Esophagus (tissue), 2 donors: ENCODE results near the gene PPP1R14D. TPM values are rescaled to one million over a fixed set of nuclear protein-coding genes. Genes with fewer than 3 reads are reported as not detected.
"Not testable (repeated sequence)": the region's sequence is repeated elsewhere in the genome, so short reads cannot be mapped to it uniquely, and the experiment has no call there.

Experiments used
- H3K27ac ChIP-seq, 2 donors: one replicate each; pipeline ENCODE4 v1.5.1; 2013; ENCODE audit warnings: low read depth in 2 of 2, mild to moderate bottlenecking in 2 of 2, inconsistent platforms in 1 of 2, low read length in 1 of 2, moderate library complexity in 1 of 2
- H3K27me3 ChIP-seq, 2 donors: one replicate each; pipeline ENCODE4 v1.6.1; 2013; ENCODE audit warnings: low read length in 2 of 2, control low read depth in 1 of 2, mild to moderate bottlenecking in 1 of 2; ENCODE audit not compliant: insufficient read depth in 2 of 2, control insufficient read depth in 1 of 2
- H3K36me3 ChIP-seq, 2 donors: one replicate each; pipeline ENCODE4 v1.6.1; 2013; ENCODE audit warnings: low read length in 1 of 2; ENCODE audit not compliant: control insufficient read depth in 2 of 2, insufficient read depth in 2 of 2
- H3K4me1 ChIP-seq, 2 donors: one replicate each; pipeline ENCODE4 v1.6.1; 2013; ENCODE audit warnings: low read length in 1 of 2; ENCODE audit not compliant: control insufficient read depth in 2 of 2, insufficient read depth in 2 of 2
- H3K4me3 ChIP-seq, 2 donors: one replicate each; pipeline ENCODE4 v1.5.1; 2013; ENCODE audit warnings: low read length in 2 of 2, mild to moderate bottlenecking in 2 of 2, low read depth in 1 of 2, moderate library complexity in 1 of 2
- H3K9me3 ChIP-seq, 2 donors: one replicate each; pipeline ENCODE4 v1.6.1; 2013; ENCODE audit warnings: mild to moderate bottlenecking in 2 of 2, low read depth in 1 of 2, low read length in 1 of 2, moderate library complexity in 1 of 2; ENCODE audit not compliant: control insufficient read depth in 2 of 2, insufficient read depth in 1 of 2
- WGBS, 2 donors: extraction: QIAGEN DNeasy Blood & Tissue Kit; methylation state at CpG; one replicate each; pipeline ENCODE4 v1.1.7; 2013; 5-methylcytosine and 5-hydroxymethylcytosine counted together
- polyA plus RNA-seq, 2 donors: library from polyadenylated mRNA; stranded (reverse); fragments of 200-250 nt; gene quantifications; one replicate each; pipeline ENCODE4 v1.2.3, GENCODE V29; 2013
- donor health status: healthy with polysubstance abuse.
- donor health status: Bipolar disorder and iron deficiency.

The PPP1R14D gene
- polyA plus RNA-seq, 2 donors, result 0.21 to 0.37 TPM

DNA sequence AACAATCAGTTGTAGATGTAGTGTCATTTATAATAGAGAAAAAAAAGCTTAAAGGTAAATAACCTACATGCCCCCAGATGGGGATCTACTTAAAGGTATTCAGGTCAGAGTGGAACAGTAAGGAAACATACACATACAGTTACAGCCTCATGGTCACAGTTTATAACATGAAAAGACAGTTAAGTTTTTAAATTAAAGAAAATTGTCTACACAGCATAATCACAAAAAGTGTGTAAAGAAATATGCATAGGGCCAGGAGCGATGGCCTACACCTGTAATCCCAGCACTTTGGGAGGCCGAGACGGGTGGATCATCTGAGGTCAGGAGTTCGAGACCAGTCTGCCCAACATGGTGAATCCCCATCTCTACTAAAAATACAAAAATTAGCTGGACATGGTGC lies 38.7 kb upstream of the PPP1R14D start:
- Histone ChIP-seq H3K4me3 (no peak overlapping the region), H3K4me1 (peaks cover 2 to 17% of the 10 kb centered on the region in 2 donors), H3K27ac (peak overlapping the region; percentile 2 to 36), H3K36me3 (no peaks in the 10 kb centered on the region), H3K9me3 (no peaks in the 10 kb centered on the region), H3K27me3 (no peaks in the 10 kb centered on the region)
- WGBS, 2 donors, result 92 to 96% methylated on average over 4 of the region's 4 CpGs

DNA sequence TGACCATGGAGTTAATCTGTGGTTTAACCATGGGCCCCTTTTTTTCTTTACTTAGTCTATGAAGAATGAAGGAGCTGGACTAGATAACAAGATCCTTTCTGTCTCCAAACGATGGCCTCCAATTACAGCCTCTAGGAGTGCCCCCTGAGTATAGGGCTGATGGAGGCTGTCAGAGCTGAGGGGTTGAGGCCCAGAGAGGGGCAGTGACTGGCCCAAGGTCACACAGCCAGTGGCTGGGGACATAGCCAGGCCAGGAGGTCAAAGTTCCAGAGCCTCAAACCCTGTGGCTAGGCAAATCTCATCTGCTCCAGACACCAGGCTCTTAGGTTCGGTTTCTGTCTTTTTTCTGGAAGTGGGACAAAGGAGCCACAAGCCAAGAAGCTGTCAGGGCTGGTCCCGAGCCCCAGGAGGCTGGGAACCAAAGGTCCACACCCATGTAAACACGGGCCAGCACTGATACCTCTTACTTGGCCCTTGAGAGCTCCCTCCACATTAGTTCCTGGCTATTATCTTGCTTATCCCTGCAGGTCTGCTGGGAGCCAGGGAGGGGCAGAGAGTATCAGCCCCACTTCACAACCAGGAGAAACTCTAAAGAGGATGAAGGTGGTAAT lies 35.3 kb upstream of the PPP1R14D start:
- H3K4me3 ChIP-seq, result no peak overlapping the region
- H3K36me3 ChIP-seq, result peaks cover 0 to 1% of the 10 kb centered on the region in 2 donors
- no peaks in the 10 kb centered on the region for H3K9me3 ChIP-seq
- no peaks in the 10 kb centered on the region for H3K27me3 ChIP-seq
- WGBS, 2 donors, result 35 to 41% methylated on average over 4 of the region's 4 CpGs
- peaks cover 2 to 23% of the 10 kb centered on the region in 2 donors for H3K4me1 ChIP-seq
- peak overlapping the region; percentile 89 to 96 for H3K27ac ChIP-seq

DNA sequence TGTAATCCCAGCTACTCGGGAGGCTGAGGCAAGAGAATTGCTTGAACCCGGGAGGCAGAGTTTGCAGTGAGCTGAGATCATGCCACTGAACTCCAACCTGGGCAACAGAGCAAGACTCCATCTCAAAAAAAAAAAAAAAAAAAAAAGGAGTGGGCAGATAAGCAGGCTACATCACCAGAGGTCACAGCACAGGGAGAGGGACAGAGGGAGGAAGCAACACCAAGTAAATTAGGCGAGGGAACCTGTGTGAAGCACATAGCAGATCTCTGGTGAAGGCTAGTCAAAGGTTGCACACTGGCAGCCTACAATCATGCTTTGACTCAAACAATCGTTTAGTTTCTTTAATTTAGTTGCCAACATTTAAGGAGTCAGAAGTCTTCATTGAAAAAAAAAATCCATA lies 32.6 kb upstream of the PPP1R14D start:
- not testable (repeated sequence) for H3K27me3 ChIP-seq, H3K9me3 ChIP-seq, H3K4me3 ChIP-seq, H3K36me3 ChIP-seq
- 67% methylated on average over 4 of the region's 4 CpGs for WGBS, 2 donors
- H3K27ac ChIP-seq, result peak overlapping the region; percentile 75 to 93
- H3K4me1 ChIP-seq, result peaks cover 2 to 26% of the 10 kb centered on the region in 2 donors

DNA sequence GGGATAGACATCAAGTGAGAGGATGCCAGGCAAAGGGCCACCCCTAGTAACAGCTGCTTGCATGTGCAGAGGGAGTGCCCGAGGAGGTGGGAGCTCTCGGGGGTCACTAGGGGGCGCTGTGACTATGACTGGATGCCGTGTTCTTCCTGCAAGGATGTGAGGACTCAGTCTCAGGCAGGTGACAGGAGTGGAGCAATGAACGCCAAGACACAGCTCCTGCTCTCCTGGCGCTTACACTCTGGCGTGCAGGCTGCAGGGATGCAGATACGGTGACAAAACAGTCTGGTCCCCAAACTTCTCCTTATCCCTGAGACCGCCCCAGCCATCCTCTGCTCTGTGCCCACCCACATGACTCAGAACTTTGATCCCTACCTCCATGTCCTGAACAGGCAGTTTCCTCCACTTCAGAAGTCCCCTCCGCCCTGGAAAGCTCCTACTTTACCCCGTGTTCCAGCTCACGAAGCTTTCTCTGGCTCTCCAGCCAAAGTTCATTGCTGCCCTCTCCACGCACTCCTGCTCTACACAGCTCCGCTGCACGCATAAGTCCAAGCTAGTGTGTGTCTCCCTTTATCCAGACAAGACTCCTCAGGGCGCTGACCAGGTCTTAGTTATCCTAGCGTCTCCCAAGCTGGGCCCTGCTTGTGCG lies 30.8 kb upstream of the PPP1R14D start:
- Histone ChIP-seq H3K27me3 (no peaks in the 10 kb centered on the region), H3K4me1 (peaks cover 0 to 17% of the 10 kb centered on the region in 2 donors), H3K27ac (peak overlapping the region; percentile 40 to 85), H3K36me3 (peaks cover 4 to 20% of the 10 kb centered on the region in 2 donors), H3K9me3 (no peaks in the 10 kb centered on the region), H3K4me3 (no peak overlapping the region)
- 45 to 50% methylated on average over 18 of the region's 18 CpGs for WGBS, 2 donors

DNA sequence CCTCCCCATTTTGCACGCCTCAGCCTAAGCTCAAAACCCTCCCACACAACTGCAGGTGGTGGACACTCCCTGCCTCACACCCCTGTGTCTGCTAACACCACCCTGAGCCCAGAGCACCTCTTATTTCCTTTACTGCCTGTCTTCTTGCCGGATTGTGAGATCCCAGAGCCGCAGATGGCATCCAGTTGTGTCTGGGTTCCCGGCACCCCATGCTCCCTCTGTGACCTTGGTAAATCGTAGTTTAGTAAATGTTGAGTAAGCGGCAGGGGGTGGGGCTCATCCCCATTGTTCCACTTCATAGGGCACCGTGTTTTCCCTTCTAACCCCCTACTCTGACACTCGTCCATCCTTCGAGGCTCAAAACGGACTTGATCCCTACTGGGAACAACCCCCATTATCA lies 30.2 kb upstream of the PPP1R14D start:
- Histone ChIP-seq H3K27ac (peak overlapping the region; percentile 40 to 85), H3K4me1 (peaks cover 0 to 13% of the 10 kb centered on the region in 2 donors), H3K4me3 (no peak overlapping the region), H3K27me3 (no peaks in the 10 kb centered on the region), H3K9me3 (no peaks in the 10 kb centered on the region), H3K36me3 (peaks cover 5 to 25% of the 10 kb centered on the region in 2 donors)
- WGBS, 2 donors, result 59 to 61% methylated on average over 10 of the region's 10 CpGs

DNA sequence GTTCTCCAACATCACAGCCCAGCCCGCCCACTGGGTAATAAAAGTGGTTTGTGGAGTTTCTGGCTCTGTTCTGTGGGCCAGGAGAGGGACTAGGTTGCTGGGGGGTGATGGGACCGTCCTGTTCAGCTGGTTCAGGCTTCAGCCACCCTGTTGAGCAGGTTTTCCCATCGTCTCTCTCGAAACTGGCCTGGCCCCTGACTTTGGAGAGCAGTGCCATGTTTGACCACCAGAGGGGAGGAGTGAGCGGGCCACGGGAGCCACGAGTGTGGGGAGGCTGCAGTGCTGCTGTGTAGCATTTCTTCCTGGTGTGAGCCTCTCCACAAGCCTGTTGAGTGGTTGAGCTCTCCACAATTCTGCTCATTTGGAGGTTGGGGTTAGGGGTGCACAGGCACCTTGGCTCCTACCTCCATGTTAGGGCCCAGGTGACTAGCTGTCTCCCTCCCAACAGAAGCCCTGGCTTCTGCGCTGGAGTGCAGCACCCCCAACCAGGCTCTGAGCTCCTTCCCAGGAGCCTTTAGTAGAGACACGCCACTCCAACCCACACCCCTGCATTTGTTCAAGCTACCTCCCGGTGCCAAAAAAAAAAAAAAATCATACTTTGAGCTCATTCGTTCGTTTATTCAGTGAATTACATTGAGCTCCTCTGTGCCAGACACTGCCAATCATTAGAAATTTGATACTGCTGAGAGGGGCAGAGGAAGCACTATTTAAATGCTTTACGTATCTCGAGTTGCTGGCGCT lies 29.3 kb upstream of the PPP1R14D start:
- Histone ChIP-seq H3K9me3 (no peaks in the 10 kb centered on the region), H3K27ac (peak overlapping the region; percentile 93 to 96), H3K4me3 (no peak overlapping the region), H3K4me1 (peaks cover 0 to 9% of the 10 kb centered on the region in 2 donors), H3K27me3 (no peaks in the 10 kb centered on the region), H3K36me3 (peaks cover 7 to 34% of the 10 kb centered on the region in 2 donors)
- 25 to 28% methylated on average over 15 of the region's 15 CpGs for WGBS, 2 donors

DNA sequence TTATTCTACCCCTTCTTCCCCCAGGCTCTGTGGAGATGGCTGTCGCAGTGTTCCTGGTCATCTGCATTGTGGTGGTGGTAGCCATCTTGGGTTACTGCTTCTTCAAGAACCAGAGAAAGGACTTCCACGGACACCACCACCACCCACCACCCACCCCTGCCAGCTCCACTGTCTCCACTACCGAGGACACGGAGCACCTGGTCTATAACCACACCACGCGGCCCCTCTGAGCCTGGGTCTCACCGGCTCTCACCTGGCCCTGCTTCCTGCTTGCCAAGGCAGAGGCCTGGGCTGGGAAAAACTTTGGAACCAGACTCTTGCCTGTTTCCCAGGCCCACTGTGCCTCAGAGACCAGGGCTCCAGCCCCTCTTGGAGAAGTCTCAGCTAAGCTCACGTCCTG lies 28.2 kb upstream of the PPP1R14D start:
- no peak overlapping the region for H3K4me3 ChIP-seq
- H3K9me3 ChIP-seq, result no peaks in the 10 kb centered on the region
- no peaks in the 10 kb centered on the region for H3K27me3 ChIP-seq
- 69 to 77% methylated on average over 7 to 8 of the region's 8 CpGs for WGBS, 2 donors
- H3K36me3 ChIP-seq, result peaks cover 7 to 36% of the 10 kb centered on the region in 2 donors
- peak overlapping the region; percentile 93 to 96 for H3K27ac ChIP-seq
- H3K4me1 ChIP-seq, result peaks cover 0 to 9% of the 10 kb centered on the region in 2 donors

DNA sequence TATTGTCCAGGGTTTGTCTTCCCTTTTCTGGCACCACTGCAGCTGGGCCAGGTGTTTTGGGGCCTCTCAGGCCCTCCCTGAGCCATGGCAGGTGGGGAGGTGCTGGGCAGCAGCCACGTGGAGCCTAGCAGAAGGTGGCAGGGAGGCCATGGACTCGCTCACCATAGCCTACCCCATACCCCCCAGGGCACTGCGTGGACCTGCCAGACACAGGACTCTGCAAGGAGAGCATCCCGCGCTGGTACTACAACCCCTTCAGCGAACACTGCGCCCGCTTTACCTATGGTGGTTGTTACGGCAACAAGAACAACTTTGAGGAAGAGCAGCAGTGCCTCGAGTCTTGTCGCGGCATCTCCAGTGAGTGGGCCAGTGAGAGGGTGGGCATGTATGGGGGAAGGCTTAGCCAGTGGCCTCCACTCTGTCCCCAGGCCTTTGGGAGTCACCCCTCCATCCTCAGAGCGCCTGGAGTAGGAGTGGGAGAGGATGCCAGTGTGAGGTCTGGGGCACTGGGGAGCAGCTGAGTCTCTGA lies 27.3 kb upstream of the PPP1R14D start:
- Histone ChIP-seq H3K4me3 (no peak overlapping the region), H3K4me1 (peaks cover 0 to 9% of the 10 kb centered on the region in 2 donors), H3K36me3 (peaks cover 7 to 39% of the 10 kb centered on the region in 2 donors), H3K27me3 (no peaks in the 10 kb centered on the region), H3K27ac (peak overlapping the region; percentile 39 to 93), H3K9me3 (no peaks in the 10 kb centered on the region)
- 80 to 81% methylated on average over 13 of the region's 13 CpGs for WGBS, 2 donors

DNA sequence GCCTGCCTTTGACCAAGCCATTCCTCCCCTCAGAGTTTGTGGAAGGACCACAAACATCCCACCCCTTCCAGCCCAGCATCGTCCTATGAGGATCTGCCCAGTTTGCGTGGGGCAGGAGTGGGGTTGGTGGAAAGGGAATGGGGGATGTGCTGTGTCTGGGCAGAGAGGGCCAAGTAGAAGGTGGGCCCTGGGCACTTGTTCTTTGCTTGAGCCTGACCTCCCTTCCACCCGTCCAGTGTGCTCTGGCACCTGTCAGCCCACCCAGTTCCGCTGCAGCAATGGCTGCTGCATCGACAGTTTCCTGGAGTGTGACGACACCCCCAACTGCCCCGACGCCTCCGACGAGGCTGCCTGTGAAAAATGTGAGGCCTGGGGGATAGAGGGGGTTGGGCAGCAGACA lies 25.7 kb upstream of the PPP1R14D start:
- H3K4me1 ChIP-seq, result peaks cover 0 to 5% of the 10 kb centered on the region in 2 donors
- no peak overlapping the region for H3K27ac ChIP-seq
- no peak overlapping the region for H3K4me3 ChIP-seq
- 73 to 81% methylated on average over 10 of the region's 10 CpGs for WGBS, 2 donors
- no peaks in the 10 kb centered on the region for H3K27me3 ChIP-seq
- no peaks in the 10 kb centered on the region for H3K9me3 ChIP-seq
- peaks cover 7 to 42% of the 10 kb centered on the region in 2 donors for H3K36me3 ChIP-seq
